ENCODE results near the gene FANCE.
"Not testable (repeated sequence)": the region's sequence is repeated elsewhere in the genome, so short reads cannot be mapped to it uniquely, and the experiment has no call there.

FANCE gene

DNA sequence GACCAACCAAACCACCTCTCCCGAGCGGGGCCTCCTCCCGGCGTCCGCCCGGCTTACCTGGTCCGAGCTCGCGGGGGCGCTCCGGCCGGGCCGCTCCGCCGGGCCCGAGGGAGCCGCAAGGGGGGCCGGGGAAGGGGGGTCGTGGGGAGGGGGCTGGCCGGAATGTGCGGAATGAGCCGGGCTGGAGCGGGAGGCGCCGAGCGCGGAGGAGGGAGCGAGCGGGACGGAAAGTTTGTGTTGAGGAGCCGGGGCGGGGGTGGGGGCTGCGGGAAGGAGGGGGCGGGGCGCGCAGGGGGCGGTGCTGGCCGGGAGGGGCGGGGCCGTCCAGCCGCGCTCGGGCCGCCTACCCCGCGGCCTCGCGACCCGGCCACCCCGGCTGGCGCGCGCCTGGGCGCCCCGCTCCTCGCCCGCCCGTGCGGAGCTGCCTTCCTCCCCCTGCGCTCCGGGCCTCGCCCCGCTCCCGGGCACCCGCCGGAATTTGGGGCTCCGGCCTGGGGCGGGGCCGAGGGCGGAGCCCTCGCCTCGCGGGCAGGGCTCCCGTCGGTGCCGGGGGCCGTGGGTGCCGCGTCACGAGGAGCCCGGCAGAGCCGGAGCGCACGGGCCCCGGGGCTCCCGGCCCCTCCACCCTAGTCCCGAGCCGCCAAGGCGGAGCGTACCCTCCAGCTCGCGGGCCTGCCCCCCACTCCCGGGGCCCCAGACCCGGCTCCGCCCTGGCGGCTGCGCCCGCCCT lies 44.9 kb downstream of the FANCE start, which contains the start of gene TEAD3:
TSS of gene TEAD3 (minus strand) at position 239 of the 730 bp plus-strand sequence.
- DNase-seq (ENCODE audit: low read depth in 1 of 2, low spot score in 1 of 2) = peak; percentile 26 to 35

DNA sequence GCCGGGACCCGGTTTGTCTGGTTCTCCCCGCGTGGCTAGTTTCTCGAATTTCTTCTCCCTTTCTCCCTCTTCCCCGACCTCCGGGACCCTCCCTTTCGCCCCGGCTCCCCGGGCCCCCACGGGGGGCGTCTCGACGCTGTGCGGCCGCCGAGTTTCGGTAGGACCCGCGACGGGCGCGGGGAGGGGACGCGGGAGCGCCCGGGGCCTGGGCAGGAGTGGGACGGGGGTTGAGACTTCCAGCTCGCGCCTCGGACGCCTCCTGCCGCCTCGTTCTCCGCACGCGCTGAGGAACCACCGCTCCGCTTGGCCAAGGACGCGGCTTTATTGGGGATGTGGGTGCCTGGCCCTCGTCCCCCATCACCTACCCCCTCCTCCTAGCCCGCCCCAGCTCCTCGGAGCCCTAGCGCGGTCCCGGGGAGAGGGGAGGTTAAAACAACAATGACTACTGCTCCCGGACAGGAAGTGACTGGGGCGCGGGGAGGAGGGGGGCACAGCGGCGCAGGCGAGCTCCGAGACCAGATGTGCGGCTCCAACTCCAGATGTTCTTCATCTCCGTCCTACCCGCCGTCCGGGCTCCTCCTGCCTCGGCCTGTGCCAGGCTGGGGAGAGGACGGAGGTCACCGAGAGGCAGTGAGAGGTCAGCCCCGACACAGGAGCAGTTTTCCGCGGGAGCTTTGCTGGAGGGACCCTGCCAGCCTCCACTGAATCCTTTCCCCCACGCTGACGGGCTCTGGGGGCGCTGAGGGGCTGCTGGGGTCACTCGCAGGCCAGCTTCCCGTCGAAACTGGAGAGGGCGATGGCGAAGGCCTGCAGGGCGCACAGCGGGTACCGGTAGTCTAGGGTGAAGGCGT lies 45.7 kb downstream of the FANCE start:
- DNase-seq (ENCODE audit: low read depth in 1 of 2, low spot score in 1 of 2) = peak in 1 of 2 donors; percentile 28

DNA sequence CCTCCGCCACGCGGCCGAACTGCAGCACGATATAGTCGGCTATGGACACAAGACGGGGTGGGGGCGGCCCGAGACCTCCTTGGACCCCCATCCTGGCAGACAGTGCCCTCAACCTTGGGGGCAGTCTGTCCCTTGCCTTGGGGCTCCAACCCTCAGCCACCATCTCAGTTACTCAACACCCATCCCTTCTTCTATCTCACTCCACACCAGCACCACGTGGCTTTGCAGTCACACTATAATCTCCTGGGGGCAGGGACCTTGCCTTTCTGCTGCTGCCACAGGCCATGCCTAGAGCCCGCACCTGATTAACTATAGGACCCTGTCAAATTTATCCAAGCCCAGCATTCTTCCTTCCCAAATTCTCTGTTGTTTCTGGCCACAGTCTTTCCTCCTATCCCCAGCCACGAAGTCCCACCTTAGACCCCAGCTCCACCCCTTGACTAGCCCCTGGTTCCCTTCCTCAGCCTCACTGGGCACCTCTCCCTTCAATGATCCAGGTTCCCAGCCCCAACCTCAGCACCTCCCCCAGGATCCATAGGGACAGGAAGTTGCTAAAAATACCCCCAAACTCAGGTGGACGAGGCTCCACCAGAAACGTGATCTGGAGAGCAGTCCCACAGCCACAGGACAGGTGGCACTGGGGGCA lies 46.4 kb downstream of the FANCE start:
- no peak for DNase-seq (ENCODE audit: low read depth in 1 of 2, low spot score in 1 of 2)

GRCh38 chr6:35499372-35499771 lies 47.2 kb downstream of the FANCE start:
- DNase-seq (ENCODE audit: low read depth in 1 of 2, low spot score in 1 of 2) = no peak

DNA sequence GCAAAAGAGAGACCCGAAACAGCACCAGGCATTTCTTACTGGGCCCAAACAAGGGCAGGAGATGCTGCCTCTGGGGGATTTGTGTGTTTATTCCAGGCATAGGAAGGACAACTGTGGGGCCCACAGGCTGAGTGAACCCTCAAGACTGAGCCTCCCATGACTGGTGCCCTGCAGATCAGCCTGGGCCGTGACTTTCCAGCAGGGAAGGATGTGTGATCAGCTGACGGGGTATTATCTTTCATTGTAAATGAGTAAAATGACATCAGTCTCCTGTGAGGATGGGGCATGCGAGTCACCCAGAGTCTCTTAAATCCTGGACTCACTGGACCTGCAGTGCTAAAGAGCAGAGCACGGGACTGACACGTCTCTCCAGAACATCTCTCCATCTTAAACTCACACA lies 48.6 kb downstream of the FANCE start:
- DNase-seq (ENCODE audit: low read depth in 1 of 2, low spot score in 1 of 2) = no peak

DNA sequence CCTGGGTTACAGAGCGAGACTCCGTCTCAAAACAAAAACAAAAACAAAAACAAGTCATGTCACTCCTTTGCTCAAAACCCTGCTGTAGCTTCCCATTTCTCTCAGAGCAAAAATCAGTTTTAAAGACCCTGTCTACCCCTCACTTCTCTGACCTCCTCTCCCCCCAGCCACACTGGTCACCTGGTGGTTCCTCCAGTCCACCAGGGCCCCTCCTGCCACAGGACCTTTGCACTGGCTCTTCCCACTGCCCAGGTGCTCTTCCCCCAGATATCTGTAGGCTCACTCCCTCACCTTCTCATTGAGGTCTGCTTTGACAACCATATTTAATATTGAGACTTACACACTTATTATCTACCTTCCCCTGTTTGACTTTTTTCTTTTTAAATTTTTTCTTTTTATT lies 49.6 kb downstream of the FANCE start:
- no peak for DNase-seq (ENCODE audit: low read depth in 1 of 2, low spot score in 1 of 2)

- no peak for DNase-seq (ENCODE audit: low read depth in 1 of 2, low spot score in 1 of 2)
Observed at GRCh38 chr6:35503534-35503933, 51.4 kb downstream of the FANCE start.

GRCh38 chr6:35505999-35506412 lies 53.9 kb downstream of the FANCE start:
- DNase-seq (ENCODE audit: low read depth in 1 of 2, low spot score in 1 of 2) = no peak

- no peak for DNase-seq (ENCODE audit: low read depth in 1 of 2, low spot score in 1 of 2)
Observed at GRCh38 chr6:35506536-35506935, 54.4 kb downstream of the FANCE start.

- DNase-seq (ENCODE audit: low read depth in 1 of 2, low spot score in 1 of 2) = no peak
Observed at GRCh38 chr6:35507221-35507620, 55.1 kb downstream of the FANCE start.

- no peak for DNase-seq (ENCODE audit: low read depth in 1 of 2, low spot score in 1 of 2)
Observed at GRCh38 chr6:35508027-35508426, 55.9 kb downstream of the FANCE start.

GRCh38 chr6:35508542-35508941 lies 56.4 kb downstream of the FANCE start:
- no peak for DNase-seq (ENCODE audit: low read depth in 1 of 2, low spot score in 1 of 2)

DNA sequence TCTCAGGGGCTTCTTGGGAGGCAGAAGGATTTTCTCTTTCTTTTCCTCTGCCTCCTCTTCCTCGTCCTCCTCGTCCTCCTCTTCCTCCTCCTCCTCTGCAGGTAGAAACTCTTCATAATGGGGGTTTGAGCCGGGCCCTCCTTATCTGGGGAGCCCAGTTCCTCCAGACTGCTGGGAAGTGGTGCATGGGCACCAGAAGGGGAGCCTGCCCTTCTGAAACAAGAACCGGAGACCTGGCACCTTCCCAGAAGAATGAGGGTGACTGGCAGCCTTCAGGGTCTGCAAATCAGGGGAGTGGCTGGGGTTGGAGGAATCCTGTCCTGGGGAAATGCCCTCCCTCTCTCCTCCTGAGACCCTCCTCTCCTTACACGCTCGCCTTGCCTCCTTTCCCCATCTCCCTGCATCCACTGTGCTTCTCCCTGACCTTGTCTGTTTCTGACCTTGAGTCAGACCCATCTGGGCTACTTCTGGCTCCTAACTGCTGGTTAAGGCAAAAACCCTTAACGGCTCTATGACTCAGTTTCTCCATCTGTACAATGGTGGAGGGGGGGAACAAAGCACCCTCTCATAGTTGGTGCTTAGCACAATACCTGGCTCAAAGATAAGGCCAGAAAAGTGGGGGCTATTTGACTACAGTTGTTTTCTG lies 58.9 kb downstream of the FANCE start:
- no peak for DNase-seq (ENCODE audit: low read depth in 1 of 2, low spot score in 1 of 2)

- DNase-seq (ENCODE audit: low read depth in 1 of 2, low spot score in 1 of 2) = no peak
Observed at GRCh38 chr6:35511562-35511941, 59.4 kb downstream of the FANCE start.

- no peak for DNase-seq (ENCODE audit: low read depth in 1 of 2, low spot score in 1 of 2)
Observed at GRCh38 chr6:35512006-35512405, 59.9 kb downstream of the FANCE start.

- DNase-seq (ENCODE audit: low read depth in 1 of 2, low spot score in 1 of 2) = no peak
Observed at GRCh38 chr6:35512740-35513139, 60.6 kb downstream of the FANCE start, which contains the start of gene TULP1. TULP1 (minus strand) TSS chr6:35512896; CDS start chr6:35512858, 38 bp downstream.

DNA sequence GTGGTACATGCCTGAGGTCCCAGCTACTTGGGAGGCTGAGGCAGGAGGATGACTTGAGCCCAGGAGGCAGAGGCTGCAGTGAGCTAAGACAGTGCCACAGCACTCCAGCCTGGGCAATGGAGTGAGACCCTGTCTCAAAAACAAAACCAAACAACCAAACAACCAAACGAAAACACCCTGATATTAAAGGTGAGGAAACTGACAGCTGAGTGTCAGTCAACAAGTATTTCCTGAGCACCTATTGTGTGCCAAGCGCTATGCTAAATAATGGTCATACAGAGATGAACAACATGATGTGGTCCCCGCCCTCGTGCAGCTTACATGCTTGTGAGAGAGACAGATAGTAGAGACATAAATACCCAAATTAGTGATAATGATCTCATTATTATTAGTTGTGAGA lies 62.4 kb downstream of the FANCE start:
- DNase-seq (ENCODE audit: low read depth in 1 of 2, low spot score in 1 of 2) = no peak

DNA sequence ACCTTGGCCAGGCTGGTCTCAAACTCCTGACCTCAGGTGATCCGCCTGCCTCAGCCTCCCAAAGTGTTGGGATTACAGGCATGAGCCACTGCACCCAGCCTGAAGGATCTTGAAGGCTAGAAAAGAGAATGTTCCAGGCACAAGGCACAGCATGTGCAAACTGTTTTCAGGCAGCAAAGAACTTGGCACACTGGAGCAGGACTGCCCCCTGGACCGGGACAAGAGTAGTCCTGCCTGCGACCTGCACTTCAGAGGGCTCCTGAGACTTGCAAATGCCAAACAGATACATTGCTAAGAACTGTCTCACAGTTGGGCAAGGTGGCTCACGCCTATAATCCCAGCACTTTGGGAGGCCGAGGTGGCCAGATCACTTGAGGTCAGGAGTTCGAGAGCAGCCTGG lies 63.8 kb downstream of the FANCE start:
- not testable (repeated sequence) for DNase-seq (ENCODE audit: low read depth in 1 of 2, low spot score in 1 of 2)

All from stimulated activated CD4-positive, alpha-beta T cell treated with anti-CD3 and anti-CD28 coated beads, Interleukin-15, amount 100 ng/mL, for 1 hour (primary cell).